Smooth muscle cell (in vitro differentiated cells): ENCODE results near the gene SUMO2. TPM values are rescaled to one million over a fixed set of nuclear protein-coding genes. Genes with fewer than 3 reads are reported as not detected.

Source experiments
- DNase-seq: peaks from one replicate; lab custom pipeline; 2025; ENCODE audit not compliant: unreplicated experiment; lab: John Stamatoyannopoulos, UW
- H2AFZ ChIP-seq: fragments of 200-600 bp; sonication (generic); 2 replicates; pipeline ENCODE4 v1.6.0; 2016; ENCODE audit warnings: antibody characterized with exemption, low read depth, mild to moderate bottlenecking
- H3F3A ChIP-seq: fragments of 200-600 bp; sonication (generic); 2 replicates; pipeline ENCODE4 v1.6.0; 2017; ENCODE audit warnings: antibody characterized with exemption, low read depth
- H3K27ac ChIP-seq: fragments of 200-600 bp; sonication (generic); 2 replicates; pipeline ENCODE4 v1.5.1; 2016; ENCODE audit warnings: low read depth, mild to moderate bottlenecking
- H3K27me3 ChIP-seq: fragments of 200-600 bp; sonication (generic); 2 replicates; pipeline ENCODE4 v1.6.1; 2016; ENCODE audit warnings: low read depth, mild to moderate bottlenecking
- H3K36me3 ChIP-seq: fragments of 200-600 bp; sonication (generic); 2 replicates; pipeline ENCODE4 v1.5.1; 2016; ENCODE audit warnings: low read depth
- H3K4me1 ChIP-seq: fragments of 200-600 bp; sonication (generic); 2 replicates; pipeline ENCODE4 v1.5.1; 2016; ENCODE audit warnings: low read depth
- H3K4me2 ChIP-seq: fragments of 200-600 bp; sonication (generic); 2 replicates; pipeline ENCODE4 v1.6.0; 2016; ENCODE audit warnings: mild to moderate bottlenecking
- H3K4me3 ChIP-seq: fragments of 200-600 bp; sonication (generic); 2 replicates; pipeline ENCODE4 v1.5.1; 2016; ENCODE audit warnings: mild to moderate bottlenecking
- H3K79me2 ChIP-seq: fragments of 200-600 bp; sonication (generic); 2 replicates; pipeline ENCODE4 v1.6.0; 2016; ENCODE audit warnings: low read depth, mild to moderate bottlenecking
- H3K9ac ChIP-seq: fragments of 200-600 bp; sonication (generic); 2 replicates; pipeline ENCODE4 v1.6.0; 2016; ENCODE audit warnings: low read depth
- H3K9me3 ChIP-seq: fragments of 200-600 bp; sonication (generic); replicated peaks from 2 replicates; pipeline ENCODE4 v1.5.1; 2016; ENCODE audit warnings: low read depth
- H4K20me1 ChIP-seq: fragments of 200-600 bp; sonication (generic); 2 replicates; pipeline ENCODE4 v1.6.0; 2016; ENCODE audit warnings: low read depth
- WGBS: methylation state at CpG from one replicate; pipeline ENCODE4 v1.1.7; 2016; ENCODE audit warnings: low lambda C conversion rate; 5-methylcytosine and 5-hydroxymethylcytosine counted together
- polyA plus RNA-seq: library from polyadenylated mRNA; unstranded; fragments of >200 nt; fragmentation: Nextera tagmentation; extraction: Ambion mirVana; gene quantifications from 2 replicates; pipeline ENCODE4 v1.2.1, GENCODE V29; 2016
- total RNA-seq: library from RNA; depleted of rRNA; stranded (reverse); fragments of >200 nt; gene quantifications from 2 replicates; pipeline ENCODE4 v1.2.3, GENCODE V29; 2014
- TF ChIP-seq, protein P1 (sequence below): fragments of 200-600 bp; sonication (generic); IDR thresholded peaks from 2 replicates; pipeline ENCODE4 v1.5.1; 2017; ENCODE audit warnings: borderline replicate concordance, mild to moderate bottlenecking, antibody characterized with exemption; ENCODE audit not compliant: insufficient read depth, poor library complexity, severe bottlenecking

The SUMO2 gene
- total and polyA plus RNA-seq, 2 experiments from 2014 or later, result 111 to 419 TPM

DNA sequence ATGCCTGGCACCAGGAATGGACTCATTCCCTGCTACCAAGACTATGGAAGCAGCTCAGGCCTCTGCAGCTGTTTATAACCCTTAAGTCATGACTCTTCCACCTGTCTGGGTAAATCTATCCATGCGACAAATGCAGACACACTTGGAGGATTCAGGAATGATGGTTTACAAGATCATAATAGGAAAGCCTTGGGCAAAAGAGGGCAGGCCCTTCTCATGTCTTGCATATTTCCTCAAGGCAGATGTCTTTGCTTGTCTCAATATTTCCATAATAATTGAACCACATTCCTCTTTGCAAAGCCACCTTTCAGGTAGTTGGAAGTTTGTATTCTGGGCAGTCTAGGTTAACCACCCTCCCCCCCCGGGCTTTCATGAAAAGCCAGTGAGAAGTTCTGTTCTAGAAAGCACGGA is 27.6 kb downstream of the SUMO2 start:
- peaks cover 15% of the 10 kb centered on the region for H3F3A ChIP-seq
- no peaks in the 10 kb centered on the region for H3K9me3 ChIP-seq
- H3K4me1 ChIP-seq, result peaks cover 20% of the 10 kb centered on the region
- H3K27me3 ChIP-seq, result no peaks in the 10 kb centered on the region
- peaks cover 25% of the 10 kb centered on the region for H4K20me1 ChIP-seq
- peak overlapping the region; percentile 4 for H2AFZ ChIP-seq
- no peak overlapping the region for H3K9ac ChIP-seq
- peak overlapping the region; percentile 72 for H3K4me2 ChIP-seq
- H3K36me3 ChIP-seq, result no peaks in the 10 kb centered on the region
- DNase-seq, result no peak
- TF ChIP-seq, protein P1, sequence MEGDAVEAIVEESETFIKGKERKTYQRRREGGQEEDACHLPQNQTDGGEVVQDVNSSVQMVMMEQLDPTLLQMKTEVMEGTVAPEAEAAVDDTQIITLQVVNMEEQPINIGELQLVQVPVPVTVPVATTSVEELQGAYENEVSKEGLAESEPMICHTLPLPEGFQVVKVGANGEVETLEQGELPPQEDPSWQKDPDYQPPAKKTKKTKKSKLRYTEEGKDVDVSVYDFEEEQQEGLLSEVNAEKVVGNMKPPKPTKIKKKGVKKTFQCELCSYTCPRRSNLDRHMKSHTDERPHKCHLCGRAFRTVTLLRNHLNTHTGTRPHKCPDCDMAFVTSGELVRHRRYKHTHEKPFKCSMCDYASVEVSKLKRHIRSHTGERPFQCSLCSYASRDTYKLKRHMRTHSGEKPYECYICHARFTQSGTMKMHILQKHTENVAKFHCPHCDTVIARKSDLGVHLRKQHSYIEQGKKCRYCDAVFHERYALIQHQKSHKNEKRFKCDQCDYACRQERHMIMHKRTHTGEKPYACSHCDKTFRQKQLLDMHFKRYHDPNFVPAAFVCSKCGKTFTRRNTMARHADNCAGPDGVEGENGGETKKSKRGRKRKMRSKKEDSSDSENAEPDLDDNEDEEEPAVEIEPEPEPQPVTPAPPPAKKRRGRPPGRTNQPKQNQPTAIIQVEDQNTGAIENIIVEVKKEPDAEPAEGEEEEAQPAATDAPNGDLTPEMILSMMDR, result no peak
- peaks cover 40% of the 10 kb centered on the region for H3K79me2 ChIP-seq
- peak overlapping the region; percentile 56 for H3K27ac ChIP-seq
- 73% methylated on average over 3 of the region's 3 CpGs for WGBS
- no peak overlapping the region for H3K4me3 ChIP-seq

DNA sequence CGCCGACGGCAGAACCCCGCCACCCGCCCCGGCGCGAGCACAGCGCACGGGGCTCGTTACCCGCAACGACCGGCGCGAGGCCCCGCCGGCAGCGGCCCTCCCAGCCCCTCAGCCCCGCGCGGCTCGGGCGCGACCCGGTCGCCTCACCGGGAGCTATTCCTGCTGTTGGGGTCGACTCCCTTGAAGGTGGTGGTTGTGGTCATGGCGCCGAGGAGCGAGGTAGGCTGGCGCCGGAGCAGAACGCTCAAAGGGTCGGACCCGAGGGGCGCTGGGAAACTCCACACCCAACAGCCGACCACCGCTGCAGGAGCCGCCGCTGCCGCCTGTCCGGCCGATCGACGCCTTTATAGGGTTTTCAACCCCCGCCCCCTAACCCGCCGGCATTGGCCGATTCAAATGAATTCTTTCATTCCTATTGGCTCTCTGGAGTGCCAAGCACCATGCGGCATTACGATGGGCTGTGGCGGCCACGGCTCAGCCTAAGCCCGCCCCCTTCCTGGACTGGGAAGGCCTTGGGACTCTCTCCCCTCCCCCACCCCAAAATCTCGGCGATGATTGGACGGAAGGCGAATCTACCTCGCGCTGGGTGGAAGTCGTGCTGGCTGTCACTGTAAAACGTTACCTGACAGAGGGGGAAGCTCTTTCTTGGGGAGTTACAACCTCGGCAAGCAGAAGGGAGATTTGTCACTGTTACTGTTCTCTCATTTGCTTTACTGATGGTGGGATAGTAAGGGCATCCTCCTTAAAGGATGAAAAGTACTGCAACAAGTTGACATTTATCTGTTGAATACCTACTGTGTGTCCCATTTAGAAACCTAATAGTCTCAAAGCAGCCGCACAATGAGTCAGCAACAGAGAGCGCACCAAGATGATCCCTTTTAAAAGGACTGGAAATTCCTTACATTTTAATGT is 28.3 kb downstream of the SUMO2 start, which contains the start of gene JPT1:
TSS of gene JPT1 (minus strand) at position 318 of the 912 bp plus-strand sequence. CDS start at position 203, 115 bp downstream.
- peak within 1 kb of the TSS; percentile 84 for H3K4me3 ChIP-seq
- H3K9ac ChIP-seq, result peak within 1 kb of the TSS; percentile 76
- peaks cover 10% of the 10 kb centered on the region for H3F3A ChIP-seq
- H3K27me3 ChIP-seq, result no peaks in the 10 kb centered on the region
- H3K79me2 ChIP-seq, result peaks cover 47% of the 10 kb centered on the region
- peaks cover 33% of the 10 kb centered on the region for H4K20me1 ChIP-seq
- peak; percentile 84 for DNase-seq
- 1% methylated on average over 49 of the region's 67 CpGs for WGBS
- H3K27ac ChIP-seq, result peak within 1 kb of the TSS; percentile 56
- no peaks in the 10 kb centered on the region for H3K9me3 ChIP-seq
- H3K4me2 ChIP-seq, result peak within 1 kb of the TSS; percentile 91
- peak within 1 kb of the TSS; percentile 4 for H2AFZ ChIP-seq
- no peaks in the 10 kb centered on the region for H3K36me3 ChIP-seq
- TF ChIP-seq, protein P1, result no peak
- H3K4me1 ChIP-seq, result peaks cover 20% of the 10 kb centered on the region

DNA sequence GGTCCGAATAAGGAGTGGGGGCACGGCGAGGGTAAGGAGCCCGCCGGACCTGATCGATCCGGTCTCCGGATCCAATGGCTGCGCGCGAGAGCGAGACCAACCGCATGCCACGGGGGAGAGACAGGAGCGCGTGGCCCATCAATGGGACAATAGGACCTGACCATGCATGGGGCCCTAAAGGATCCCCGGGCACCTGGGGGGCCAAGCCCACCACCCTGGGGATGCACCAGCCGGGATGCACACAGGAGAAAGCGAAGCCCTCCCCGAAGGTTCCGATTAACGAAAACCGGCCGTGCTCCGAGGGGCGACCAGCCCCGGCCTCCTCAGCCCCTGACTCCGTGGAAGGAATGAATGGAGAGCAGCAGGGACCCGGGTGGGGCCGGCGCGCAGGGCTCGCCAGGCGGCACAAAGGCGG is 29.0 kb downstream of the SUMO2 start:
- Histone ChIP-seq H2AFZ (no peak overlapping the region), H3K79me2 (peaks cover 52% of the 10 kb centered on the region), H3K27me3 (no peaks in the 10 kb centered on the region), H4K20me1 (peaks cover 39% of the 10 kb centered on the region), H3K9me3 (no peaks in the 10 kb centered on the region), H3F3A (peaks cover 10% of the 10 kb centered on the region), H3K36me3 (no peaks in the 10 kb centered on the region), H3K4me3 (peak overlapping the region; percentile 84), H3K4me2 (peak overlapping the region; percentile 91), H3K27ac (peak overlapping the region; percentile 10), H3K9ac (peak overlapping the region; percentile 76), H3K4me1 (peaks cover 20% of the 10 kb centered on the region)
- WGBS, result under 1% methylated on average over 34 of the region's 35 CpGs
- DNase-seq, result no peak
- TF ChIP-seq, protein P1, result no peak
